Esophagus muscularis mucosa (tissue), 3 donors: ENCODE measurements around the gene SLC22A17.

Source experiments
- POLR2A ChIP-seq: fragments of 450-650 bp; IDR thresholded peaks from one replicate; pipeline ENCODE4 v1.6.1; 2017; ENCODE audit warnings: antibody characterized with exemption, moderate library complexity, mild to moderate bottlenecking, low read depth
- POLR2AphosphoS5 ChIP-seq, 2 donors: sonication (generic); formaldehyde crosslinking; IDR thresholded peaks; one replicate each; pipeline ENCODE4 v1.6.1; 2017; ENCODE audit warnings: antibody characterized with exemption in 2 of 2
- TF ChIP-seq, protein P1 (sequence below), 3 experiments: fragments of 200-600 bp in 2 of 3; fragments of 450-650 bp in 1 of 3; sonication (generic) in 2 of 3; IDR thresholded peaks; one replicate each; pipeline ENCODE4 v1.5.1; 2017 to 2019; ENCODE audit warnings: antibody characterized with exemption in 3 of 3, mild to moderate bottlenecking in 2 of 3, moderate library complexity in 1 of 3

GRCh38 chr14:23387916-23388882, 35.5 kb upstream of the SLC22A17 start:
- TF ChIP-seq, protein P1, sequence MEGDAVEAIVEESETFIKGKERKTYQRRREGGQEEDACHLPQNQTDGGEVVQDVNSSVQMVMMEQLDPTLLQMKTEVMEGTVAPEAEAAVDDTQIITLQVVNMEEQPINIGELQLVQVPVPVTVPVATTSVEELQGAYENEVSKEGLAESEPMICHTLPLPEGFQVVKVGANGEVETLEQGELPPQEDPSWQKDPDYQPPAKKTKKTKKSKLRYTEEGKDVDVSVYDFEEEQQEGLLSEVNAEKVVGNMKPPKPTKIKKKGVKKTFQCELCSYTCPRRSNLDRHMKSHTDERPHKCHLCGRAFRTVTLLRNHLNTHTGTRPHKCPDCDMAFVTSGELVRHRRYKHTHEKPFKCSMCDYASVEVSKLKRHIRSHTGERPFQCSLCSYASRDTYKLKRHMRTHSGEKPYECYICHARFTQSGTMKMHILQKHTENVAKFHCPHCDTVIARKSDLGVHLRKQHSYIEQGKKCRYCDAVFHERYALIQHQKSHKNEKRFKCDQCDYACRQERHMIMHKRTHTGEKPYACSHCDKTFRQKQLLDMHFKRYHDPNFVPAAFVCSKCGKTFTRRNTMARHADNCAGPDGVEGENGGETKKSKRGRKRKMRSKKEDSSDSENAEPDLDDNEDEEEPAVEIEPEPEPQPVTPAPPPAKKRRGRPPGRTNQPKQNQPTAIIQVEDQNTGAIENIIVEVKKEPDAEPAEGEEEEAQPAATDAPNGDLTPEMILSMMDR (IDR thresholded peaks at IDR 0.05) = no peak
- no peak for TF ChIP-seq POLR2AphosphoS5 (IDR thresholded peaks at IDR 0.05)
- no peak for TF ChIP-seq POLR2A
